Panc1 (cell line): ENCODE data around the gene PLEKHG5. TPM values are rescaled to one million over a fixed set of nuclear protein-coding genes. Genes with fewer than 3 reads are reported as not detected.

Experiments
- ATAC-seq: fragments of 200-7000 bp; cut with Tn5 transposase; 2 replicates; pipeline ENCODE4 v1.9.1; 2020; ENCODE audit warnings: mild to moderate bottlenecking, moderate library complexity
- BruUV-seq: library from RNA; stranded (reverse); fragments of 400-500 nt; replicated peaks from 2 replicates; lab custom pipeline; 2021; lab: Mats Ljungman, UMichigan
- CTCF ChIA-PET: fragments of 300-600 bp; sonication (Branson Sonifier 250); formaldehyde crosslinking; loops from one replicate; lab custom pipeline; 2022; ENCODE audit warnings: antibody characterized with exemption; lab: Charles Lee
- POLR2A ChIA-PET: fragments of 300-600 bp; sonication (Branson Sonifier 250); formaldehyde crosslinking; loops from one replicate; lab custom pipeline; 2022; ENCODE audit warnings: antibody characterized with exemption; lab: Charles Lee
- DNase-seq: peaks from one replicate; pipeline ENCODE4 v3.0.0-alpha.2; 2010; ENCODE audit warnings: low read depth, low spot score
- H3K27ac ChIP-seq: 2 replicates; pipeline ENCODE4 v1.5.1; 2011; ENCODE audit warnings: mild to moderate bottlenecking, low read length, inconsistent platforms
- H3K27me3 ChIP-seq: fragments of 200-500 bp; sonication (Bioruptor generic); 2 replicates; pipeline ENCODE4 v1.6.0; 2014; ENCODE audit warnings: low read length, inconsistent platforms; ENCODE audit not compliant: control insufficient read depth, insufficient read depth
- H3K36me3 ChIP-seq: fragments of 200-500 bp; sonication (Bioruptor generic); 2 replicates; pipeline ENCODE4 v1.5.1; 2014; ENCODE audit warnings: inconsistent platforms, mild to moderate bottlenecking, low read length, moderate library complexity; ENCODE audit not compliant: control insufficient read depth, insufficient read depth
- H3K4me1 ChIP-seq: 2 replicates; pipeline ENCODE4 v1.5.1; 2011; ENCODE audit warnings: inconsistent platforms, mild to moderate bottlenecking, low read length, moderate library complexity; ENCODE audit not compliant: control insufficient read depth, insufficient read depth
- H3K4me3 ChIP-seq, 2 experiments: 2 replicates each; pipeline ENCODE4 v1.5.1; 2011 to 2012; ENCODE audit warnings: low read depth in 2 of 2, low read length in 2 of 2, mild to moderate bottlenecking in 2 of 2, inconsistent platforms in 1 of 2, moderate library complexity in 1 of 2
- H3K9me3 ChIP-seq: fragments of 200-500 bp; sonication (Bioruptor generic); 2 replicates; pipeline ENCODE4 v1.5.1; 2014; ENCODE audit warnings: low read depth, mild to moderate bottlenecking, inconsistent platforms, low read length, moderate library complexity; ENCODE audit not compliant: control insufficient read depth, insufficient read depth
- POLR2AphosphoS5 ChIP-seq: IDR thresholded peaks from 2 replicates; pipeline ENCODE4 v1.6.1; 2012; ENCODE audit warnings: mild to moderate bottlenecking, low read depth, low read length, moderate library complexity
- SIN3A ChIP-seq: IDR thresholded peaks from 2 replicates; pipeline ENCODE4 v1.6.1; 2012; ENCODE audit warnings: low read depth, mild to moderate bottlenecking, low read length, moderate library complexity, borderline replicate concordance; ENCODE audit not compliant: insufficient read depth
- TCF7L2 ChIP-seq: IDR thresholded peaks from 2 replicates; pipeline ENCODE4 v1.6.1; 2011; ENCODE audit warnings: mild to moderate bottlenecking, low read depth, low read length, inconsistent platforms
- in situ Hi-C: cut with HindIII; loops from 2 replicates; pipeline ENCODE4 v1.10.0; 2016; ENCODE audit warnings: low sequenced_read_pairs, low pct_unique_long_range_greater_than_20kb
- intact Hi-C: fragments of 100-400 bp; cut with micrococcal nuclease; formaldehyde crosslinking; loops from one replicate; pipeline ENCODE4 v1.10.0; 2022; ENCODE audit not compliant: unreplicated experiment
- total RNA-seq: library from RNA; stranded (reverse); gene quantifications from one replicate; pipeline ENCODE4 v1.2.1, GENCODE V29; 2021; ENCODE audit not compliant: unreplicated experiment
- TF ChIP-seq, protein P1 (sequence below): fragments of 450-650 bp; IDR thresholded peaks from 2 replicates; pipeline ENCODE4 v1.5.1; 2017; ENCODE audit warnings: mild to moderate bottlenecking
- TF ChIP-seq, protein P2 (sequence below), 2 experiments: IDR thresholded peaks; 2 replicates each; pipeline ENCODE4 v1.6.1; 2011 to 2012; ENCODE audit warnings: low read depth in 2 of 2, control low read depth in 1 of 2, low read length in 1 of 2, mild to moderate bottlenecking in 1 of 2, moderate library complexity in 1 of 2; ENCODE audit not compliant: insufficient read depth in 1 of 2

Gene PLEKHG5
- total RNA-seq, 1 experiment from 2014 or later = 6.8 TPM

DNA sequence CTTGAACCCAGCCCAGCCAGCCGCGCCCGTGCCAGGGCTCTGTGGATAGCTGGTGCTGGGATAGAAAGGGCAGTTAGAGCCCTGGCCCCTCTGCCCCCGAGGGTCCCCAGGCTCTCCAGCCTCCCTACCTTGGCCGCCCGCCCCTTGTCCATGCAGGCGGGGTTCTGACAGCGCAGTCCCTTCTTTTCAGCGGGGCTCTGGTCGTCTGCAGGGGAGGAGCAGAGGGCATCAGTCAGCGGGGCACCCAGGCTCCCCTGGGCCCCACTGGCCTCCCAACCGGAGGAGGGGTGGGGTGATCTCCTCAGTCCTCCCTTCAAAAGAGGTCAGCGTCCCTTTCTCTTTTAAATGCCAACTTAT is 4.9 kb upstream of the PLEKHG5 start:
- BruUV-seq = no TSS peak
- Histone ChIP-seq H3K4me1 (peaks cover 22% of the 10 kb centered on the region), H3K9me3 (no peaks in the 10 kb centered on the region), H3K36me3 (no peaks in the 10 kb centered on the region), H3K4me3 (peak overlapping the region; percentile 54 to 59), H3K27ac (peak overlapping the region; percentile 44; the same call in 1 of the 2 replicates), H3K27me3 (no peaks in the 10 kb centered on the region)
- ATAC-seq = no peak
- ChIA-PET CTCF (no interaction called here), POLR2A (no interaction called here)
- TF ChIP-seq, protein P1, sequence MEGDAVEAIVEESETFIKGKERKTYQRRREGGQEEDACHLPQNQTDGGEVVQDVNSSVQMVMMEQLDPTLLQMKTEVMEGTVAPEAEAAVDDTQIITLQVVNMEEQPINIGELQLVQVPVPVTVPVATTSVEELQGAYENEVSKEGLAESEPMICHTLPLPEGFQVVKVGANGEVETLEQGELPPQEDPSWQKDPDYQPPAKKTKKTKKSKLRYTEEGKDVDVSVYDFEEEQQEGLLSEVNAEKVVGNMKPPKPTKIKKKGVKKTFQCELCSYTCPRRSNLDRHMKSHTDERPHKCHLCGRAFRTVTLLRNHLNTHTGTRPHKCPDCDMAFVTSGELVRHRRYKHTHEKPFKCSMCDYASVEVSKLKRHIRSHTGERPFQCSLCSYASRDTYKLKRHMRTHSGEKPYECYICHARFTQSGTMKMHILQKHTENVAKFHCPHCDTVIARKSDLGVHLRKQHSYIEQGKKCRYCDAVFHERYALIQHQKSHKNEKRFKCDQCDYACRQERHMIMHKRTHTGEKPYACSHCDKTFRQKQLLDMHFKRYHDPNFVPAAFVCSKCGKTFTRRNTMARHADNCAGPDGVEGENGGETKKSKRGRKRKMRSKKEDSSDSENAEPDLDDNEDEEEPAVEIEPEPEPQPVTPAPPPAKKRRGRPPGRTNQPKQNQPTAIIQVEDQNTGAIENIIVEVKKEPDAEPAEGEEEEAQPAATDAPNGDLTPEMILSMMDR = no peak
- TF ChIP-seq SIN3A (no peak), TCF7L2 (no peak), POLR2AphosphoS5 (no peak)
- TF ChIP-seq, protein P2, sequence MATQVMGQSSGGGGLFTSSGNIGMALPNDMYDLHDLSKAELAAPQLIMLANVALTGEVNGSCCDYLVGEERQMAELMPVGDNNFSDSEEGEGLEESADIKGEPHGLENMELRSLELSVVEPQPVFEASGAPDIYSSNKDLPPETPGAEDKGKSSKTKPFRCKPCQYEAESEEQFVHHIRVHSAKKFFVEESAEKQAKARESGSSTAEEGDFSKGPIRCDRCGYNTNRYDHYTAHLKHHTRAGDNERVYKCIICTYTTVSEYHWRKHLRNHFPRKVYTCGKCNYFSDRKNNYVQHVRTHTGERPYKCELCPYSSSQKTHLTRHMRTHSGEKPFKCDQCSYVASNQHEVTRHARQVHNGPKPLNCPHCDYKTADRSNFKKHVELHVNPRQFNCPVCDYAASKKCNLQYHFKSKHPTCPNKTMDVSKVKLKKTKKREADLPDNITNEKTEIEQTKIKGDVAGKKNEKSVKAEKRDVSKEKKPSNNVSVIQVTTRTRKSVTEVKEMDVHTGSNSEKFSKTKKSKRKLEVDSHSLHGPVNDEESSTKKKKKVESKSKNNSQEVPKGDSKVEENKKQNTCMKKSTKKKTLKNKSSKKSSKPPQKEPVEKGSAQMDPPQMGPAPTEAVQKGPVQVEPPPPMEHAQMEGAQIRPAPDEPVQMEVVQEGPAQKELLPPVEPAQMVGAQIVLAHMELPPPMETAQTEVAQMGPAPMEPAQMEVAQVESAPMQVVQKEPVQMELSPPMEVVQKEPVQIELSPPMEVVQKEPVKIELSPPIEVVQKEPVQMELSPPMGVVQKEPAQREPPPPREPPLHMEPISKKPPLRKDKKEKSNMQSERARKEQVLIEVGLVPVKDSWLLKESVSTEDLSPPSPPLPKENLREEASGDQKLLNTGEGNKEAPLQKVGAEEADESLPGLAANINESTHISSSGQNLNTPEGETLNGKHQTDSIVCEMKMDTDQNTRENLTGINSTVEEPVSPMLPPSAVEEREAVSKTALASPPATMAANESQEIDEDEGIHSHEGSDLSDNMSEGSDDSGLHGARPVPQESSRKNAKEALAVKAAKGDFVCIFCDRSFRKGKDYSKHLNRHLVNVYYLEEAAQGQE (IDR thresholded peaks at IDR 0.05; ENCODE audit: insufficient read depth in 1 of 2, low read depth in 2 of 2, low read length in 1 of 2) = no peak
- intact Hi-C loops (no loop called here), in situ Hi-C loops (no loop called here)
- no peak for DNase-seq

DNA sequence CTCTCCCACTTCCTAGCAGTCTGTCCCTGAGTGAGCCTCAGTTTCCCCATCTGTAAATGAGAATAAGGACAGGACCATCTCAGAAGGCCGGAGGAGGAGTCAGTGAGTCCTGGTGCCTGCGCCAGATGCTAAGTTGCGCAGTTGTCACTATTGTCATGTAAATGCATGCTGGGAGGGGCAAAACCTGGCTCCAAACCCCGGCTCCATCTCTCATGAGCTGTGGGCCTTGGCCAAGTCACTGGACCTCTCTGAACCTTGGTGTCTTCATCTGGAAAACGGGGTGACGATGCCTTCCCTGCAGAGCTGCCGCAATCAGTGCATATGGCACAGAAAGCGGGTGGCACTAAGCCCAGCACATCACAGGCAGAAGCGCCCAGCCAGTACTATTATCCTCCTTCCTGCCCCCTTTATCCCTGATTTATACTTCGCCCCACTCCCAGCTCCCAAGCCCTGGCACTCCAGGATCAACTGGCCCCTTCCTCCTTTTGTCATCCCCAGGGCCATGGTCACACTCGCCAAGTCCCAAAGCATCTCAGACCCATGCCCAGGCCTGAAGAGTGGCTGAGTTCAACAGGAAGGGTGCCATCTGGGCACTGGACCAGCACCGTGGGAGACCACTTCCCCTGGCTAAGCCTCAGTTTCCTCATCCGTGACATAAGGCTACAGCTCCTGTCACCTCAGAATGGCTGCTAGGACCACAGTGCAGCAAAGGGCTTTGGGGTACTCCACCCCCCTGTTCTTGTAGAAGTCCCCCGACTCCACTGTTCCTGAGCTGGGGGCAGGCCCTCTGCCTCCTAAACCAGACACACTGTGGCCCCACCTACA is 4.3 kb upstream of the PLEKHG5 start:
- CTCF ChIA-PET = interaction anchor here (0.6 kb wide), 1 partner anchor 323 kb away, joined by 6 read pairs; no protein-coding TSS in a partner anchor
- no TSS peak for BruUV-seq
- H3K4me1 ChIP-seq = peaks cover 24% of the 10 kb centered on the region
- POLR2A ChIA-PET = interaction anchor here (0.7 kb wide), 1 partner anchor 350 kb away, joined by 7 read pairs; no protein-coding TSS in a partner anchor
- no peak for DNase-seq
- no peaks in the 10 kb centered on the region for H3K9me3 ChIP-seq
- intact Hi-C loops (no loop called here), in situ Hi-C loops (no loop called here)
- H3K4me3 ChIP-seq = peak overlapping the region in 1 of 2 experiments; percentile 59; a peak in 2 of 4 replicates
- no peak overlapping the region for H3K27ac ChIP-seq
- no peaks in the 10 kb centered on the region for H3K27me3 ChIP-seq
- ATAC-seq = no peak
- H3K36me3 ChIP-seq = no peaks in the 10 kb centered on the region; the same call in 1 of the 2 replicates
- TF ChIP-seq, protein P1 = no peak
- TF ChIP-seq, protein P2 (IDR thresholded peaks at IDR 0.05; ENCODE audit: insufficient read depth in 1 of 2, low read depth in 2 of 2, low read length in 1 of 2) = no peak
- TF ChIP-seq TCF7L2 (no peak), POLR2AphosphoS5 (no peak), SIN3A (no peak)
